LNCaP clone FGC (cell line): ENCODE data around the gene CDK14.
"Not testable (repeated sequence)": the region's sequence is repeated elsewhere in the genome, so short reads cannot be mapped to it uniquely, and the experiment has no call there.

ENCODE experiments used
- DNase-seq: peaks from one replicate; pipeline ENCODE4 v3.0.0-alpha.2; 2011; ENCODE audit warnings: low read depth
- H3K4me3 ChIP-seq: 2 replicates; pipeline ENCODE4 v1.5.1; 2011; ENCODE audit warnings: mild to moderate bottlenecking, low read depth, low read length, control low read depth
- CTCF ChIP-seq: IDR thresholded peaks from 2 replicates; pipeline ENCODE4 v1.5.1; 2012; ENCODE audit warnings: mild to moderate bottlenecking; ENCODE audit not compliant: control insufficient read depth, insufficient read depth; ENCODE audit errors: extremely low read depth

Gene CDK14

GRCh38 chr7:90763108-90763507 lies 167.0 kb downstream of the CDK14 start:
- H3K4me3 ChIP-seq = no peak overlapping the region
- DNase-seq = no peak
- TF ChIP-seq CTCF = no peak

- H3K4me3 ChIP-seq = no peak overlapping the region
- no peak for TF ChIP-seq CTCF
- no peak for DNase-seq
Measured at GRCh38 chr7:90764848-90765570, 168.9 kb downstream of the CDK14 start.

- no peak for TF ChIP-seq CTCF
- peak; percentile 94 for DNase-seq
- no peak overlapping the region for H3K4me3 ChIP-seq
Measured at GRCh38 chr7:90766814-90767564, 170.9 kb downstream of the CDK14 start.

- H3K4me3 ChIP-seq = no peak overlapping the region
- DNase-seq = no peak
- TF ChIP-seq CTCF = no peak
Measured at GRCh38 chr7:90768301-90768700, 172.2 kb downstream of the CDK14 start.

- no peak overlapping the region for H3K4me3 ChIP-seq
- DNase-seq = no peak
- TF ChIP-seq CTCF = no peak
Measured at GRCh38 chr7:90769036-90769435, 172.9 kb downstream of the CDK14 start.

- not testable (repeated sequence) for DNase-seq, H3K4me3 ChIP-seq
Measured at GRCh38 chr7:90769566-90769965, 173.4 kb downstream of the CDK14 start.

GRCh38 chr7:90771281-90771680 lies 175.2 kb downstream of the CDK14 start:
- H3K4me3 ChIP-seq = no peak overlapping the region
- no peak for TF ChIP-seq CTCF
- DNase-seq = no peak
